Suprapubic skin (tissue), 3 donors: Measurements from ENCODE around the gene GALP.

Source experiments
- CTCF ChIP-seq, 2 donors: fragments of 200-600 bp in 1 of 2; fragments of 450-650 bp in 1 of 2; sonication (generic) in 1 of 2; IDR thresholded peaks; one replicate each; pipeline ENCODE4 v1.5.1; 2016 to 2019; ENCODE audit warnings: antibody characterized with exemption in 2 of 2, mild to moderate bottlenecking in 1 of 2, moderate library complexity in 1 of 2
- EP300 ChIP-seq: sonication (generic); formaldehyde crosslinking; IDR thresholded peaks from one replicate; pipeline ENCODE4 v1.6.1; 2017; ENCODE audit warnings: antibody characterized with exemption
- POLR2A ChIP-seq, 2 donors: fragments of 450-650 bp; IDR thresholded peaks; one replicate each; pipeline ENCODE4 v1.6.1; 2017; ENCODE audit warnings: antibody characterized with exemption in 2 of 2, mild to moderate bottlenecking in 2 of 2, moderate library complexity in 2 of 2

- TF ChIP-seq CTCF (IDR thresholded peaks at IDR 0.05) (no peak), EP300 (no peak), POLR2A (IDR thresholded peaks at IDR 0.05) (no peak)
Measured at GRCh38 chr19:56132316-56132822, 43.4 kb upstream of the GALP start.
